ENCODE results near the gene RFC5.

RFC5 gene

DNA sequence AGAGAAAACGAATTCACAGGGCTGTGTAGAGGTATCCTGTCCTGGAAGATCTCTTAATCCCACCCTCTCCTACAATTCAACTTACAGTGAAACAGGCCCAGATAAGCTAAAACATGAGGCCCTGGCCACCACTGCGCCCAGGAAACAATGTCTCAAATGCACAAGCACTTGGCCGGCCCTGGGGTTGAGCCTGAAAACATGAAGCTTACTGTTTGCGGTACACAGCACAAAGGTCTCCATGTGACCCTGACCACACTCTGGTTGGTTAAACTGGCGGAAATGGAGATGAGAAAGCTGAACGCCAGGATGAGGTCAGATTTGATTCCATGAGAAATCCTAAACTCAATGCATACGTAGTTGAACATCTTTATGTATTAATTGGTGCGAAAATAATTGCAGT, 28.1 kb downstream of the RFC5 start:
- ChIA-PET CTCF (interaction anchor here (1.0 to 5.1 kb wide), 4 partner anchors 9 to 20 kb away, joined by 3 to 42 read pairs (median 3); no protein-coding TSS in a partner anchor), POLR2A (no interaction called here)
- TF ChIP-seq, protein P1, sequence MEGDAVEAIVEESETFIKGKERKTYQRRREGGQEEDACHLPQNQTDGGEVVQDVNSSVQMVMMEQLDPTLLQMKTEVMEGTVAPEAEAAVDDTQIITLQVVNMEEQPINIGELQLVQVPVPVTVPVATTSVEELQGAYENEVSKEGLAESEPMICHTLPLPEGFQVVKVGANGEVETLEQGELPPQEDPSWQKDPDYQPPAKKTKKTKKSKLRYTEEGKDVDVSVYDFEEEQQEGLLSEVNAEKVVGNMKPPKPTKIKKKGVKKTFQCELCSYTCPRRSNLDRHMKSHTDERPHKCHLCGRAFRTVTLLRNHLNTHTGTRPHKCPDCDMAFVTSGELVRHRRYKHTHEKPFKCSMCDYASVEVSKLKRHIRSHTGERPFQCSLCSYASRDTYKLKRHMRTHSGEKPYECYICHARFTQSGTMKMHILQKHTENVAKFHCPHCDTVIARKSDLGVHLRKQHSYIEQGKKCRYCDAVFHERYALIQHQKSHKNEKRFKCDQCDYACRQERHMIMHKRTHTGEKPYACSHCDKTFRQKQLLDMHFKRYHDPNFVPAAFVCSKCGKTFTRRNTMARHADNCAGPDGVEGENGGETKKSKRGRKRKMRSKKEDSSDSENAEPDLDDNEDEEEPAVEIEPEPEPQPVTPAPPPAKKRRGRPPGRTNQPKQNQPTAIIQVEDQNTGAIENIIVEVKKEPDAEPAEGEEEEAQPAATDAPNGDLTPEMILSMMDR (IDR thresholded peaks at IDR 0.05; ENCODE audit: control extremely low read depth, extremely low read depth, low read depth, missing control alignments), result no peak
- no peak for DNase-seq (ENCODE audit: extremely low spot score)

DNA sequence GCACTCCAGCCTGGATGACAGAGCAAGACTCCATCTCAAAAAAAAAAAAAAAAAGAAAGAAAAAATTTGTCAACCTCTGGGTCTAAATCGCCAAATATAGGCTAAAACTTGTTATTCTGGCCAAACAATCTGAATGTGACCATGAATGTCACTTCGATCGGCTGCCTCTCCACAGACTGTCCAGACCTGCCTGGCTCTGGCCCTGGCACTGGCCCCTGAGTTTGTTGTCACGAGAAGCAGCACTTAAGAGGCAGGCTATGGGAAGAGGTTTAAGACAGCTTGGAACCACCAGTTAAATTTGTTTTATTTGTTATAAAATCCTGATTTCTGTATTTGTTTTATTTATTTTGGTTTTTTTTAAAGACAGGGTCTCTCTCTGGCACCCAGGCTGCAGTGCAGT, 29.9 kb downstream of the RFC5 start:
- ChIA-PET CTCF (interaction anchor here (0.7 to 5.1 kb wide), 3 partner anchors 9 to 197 kb away, joined by 3 to 42 read pairs (median 3); no protein-coding TSS in a partner anchor), POLR2A (interaction anchor here (0.7 kb wide), 1 partner anchor 253 kb away, joined by 3 read pairs; no protein-coding TSS in a partner anchor)
- no peak for DNase-seq (ENCODE audit: extremely low spot score)
- TF ChIP-seq, protein P1 (IDR thresholded peaks at IDR 0.05; ENCODE audit: control extremely low read depth, extremely low read depth, low read depth, missing control alignments), result no peak

DNA sequence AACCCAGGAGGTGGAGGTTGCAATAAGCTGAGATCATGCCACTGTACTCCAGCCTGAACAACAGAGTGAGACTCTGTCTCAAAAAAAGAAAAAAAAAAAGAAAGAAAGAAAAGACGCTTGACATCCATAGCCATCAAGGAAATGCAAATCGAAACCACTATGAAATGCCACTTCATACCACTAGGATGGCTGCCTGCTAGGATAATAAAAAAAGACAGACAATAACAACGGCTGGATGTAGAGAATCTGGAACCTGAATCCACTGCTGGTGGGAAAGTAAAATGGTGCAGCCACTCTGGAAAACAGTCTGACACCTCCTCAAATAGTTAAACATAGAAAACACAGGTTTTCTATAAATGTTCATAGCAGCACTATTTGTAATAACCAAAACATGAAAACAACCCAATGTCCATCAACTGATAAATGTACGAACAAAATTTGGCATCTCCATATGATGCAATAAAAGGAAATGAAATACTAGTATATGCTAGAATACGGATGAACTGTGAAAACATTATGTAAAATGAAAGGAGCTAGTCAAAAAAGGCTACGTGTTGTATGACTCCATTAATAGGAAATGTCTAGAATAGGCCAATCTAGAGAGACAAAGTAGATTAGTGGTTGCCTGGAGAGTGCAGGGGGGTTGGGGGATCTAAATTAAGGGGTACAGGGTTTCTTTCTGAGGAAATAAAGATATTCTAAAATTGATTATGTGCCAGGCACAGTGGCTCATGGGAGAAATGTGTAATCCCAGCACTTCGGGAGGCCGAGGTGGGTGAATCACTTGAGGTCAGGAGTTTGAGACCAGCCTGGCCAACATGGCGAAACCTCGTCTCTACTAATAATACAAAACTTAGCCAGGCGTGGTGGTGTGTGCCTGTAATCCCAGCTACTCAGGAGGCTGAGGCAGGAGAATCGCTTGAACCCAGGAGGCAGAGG, 34.7 kb downstream of the RFC5 start:
- ChIA-PET CTCF (interaction anchor here (0.9 to 1.6 kb wide), 5 partner anchors 9 to 176 kb away, joined by 3 to 4 read pairs (median 3); no protein-coding TSS in a partner anchor), POLR2A (no interaction called here)
- TF ChIP-seq, protein P1 (IDR thresholded peaks at IDR 0.05; ENCODE audit: control extremely low read depth, extremely low read depth, low read depth, missing control alignments), result no peak
- DNase-seq (ENCODE audit: extremely low spot score), result no peak

DNA sequence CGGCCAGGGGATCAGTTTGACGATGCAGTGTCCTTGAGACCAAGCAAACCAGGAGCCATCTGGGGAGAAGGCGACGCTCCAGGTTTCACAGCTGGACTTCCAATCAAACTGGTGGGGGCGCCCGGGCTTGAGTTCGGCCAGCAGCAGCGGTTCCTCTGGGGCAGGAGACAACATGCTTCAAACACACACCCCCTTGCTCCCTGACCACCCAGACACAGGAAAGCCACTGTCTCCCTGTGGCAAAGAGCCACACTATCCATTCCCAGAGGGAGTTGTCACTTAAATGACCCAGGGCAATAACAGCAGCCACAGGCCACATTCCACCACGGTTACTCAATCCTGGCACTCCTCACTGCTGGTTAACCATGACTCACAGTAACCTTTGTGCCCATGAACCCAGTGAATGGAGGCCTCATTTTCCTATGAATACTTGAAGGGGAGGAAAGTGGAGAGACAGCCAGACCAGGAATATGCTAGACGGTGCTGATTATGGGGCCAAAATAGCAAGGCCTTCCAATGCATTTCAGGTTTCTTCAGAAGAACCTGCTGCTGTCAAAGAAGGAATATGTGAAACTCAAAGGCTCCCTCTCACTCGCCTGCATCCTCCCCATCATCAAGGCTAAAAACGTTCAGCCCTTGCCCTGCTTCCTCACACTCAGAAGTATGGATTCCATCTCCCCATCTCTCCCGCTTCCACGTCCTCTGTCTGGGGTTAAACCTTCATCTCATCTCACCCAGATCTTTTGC, 36.0 kb downstream of the RFC5 start:
- CTCF ChIA-PET, result interaction anchor here (1.0 to 5.9 kb wide), 4 partner anchors 12 to 177 kb away, joined by 3 to 73 read pairs (median 6); no protein-coding TSS in a partner anchor
- POLR2A ChIA-PET, result no interaction called here

DNA sequence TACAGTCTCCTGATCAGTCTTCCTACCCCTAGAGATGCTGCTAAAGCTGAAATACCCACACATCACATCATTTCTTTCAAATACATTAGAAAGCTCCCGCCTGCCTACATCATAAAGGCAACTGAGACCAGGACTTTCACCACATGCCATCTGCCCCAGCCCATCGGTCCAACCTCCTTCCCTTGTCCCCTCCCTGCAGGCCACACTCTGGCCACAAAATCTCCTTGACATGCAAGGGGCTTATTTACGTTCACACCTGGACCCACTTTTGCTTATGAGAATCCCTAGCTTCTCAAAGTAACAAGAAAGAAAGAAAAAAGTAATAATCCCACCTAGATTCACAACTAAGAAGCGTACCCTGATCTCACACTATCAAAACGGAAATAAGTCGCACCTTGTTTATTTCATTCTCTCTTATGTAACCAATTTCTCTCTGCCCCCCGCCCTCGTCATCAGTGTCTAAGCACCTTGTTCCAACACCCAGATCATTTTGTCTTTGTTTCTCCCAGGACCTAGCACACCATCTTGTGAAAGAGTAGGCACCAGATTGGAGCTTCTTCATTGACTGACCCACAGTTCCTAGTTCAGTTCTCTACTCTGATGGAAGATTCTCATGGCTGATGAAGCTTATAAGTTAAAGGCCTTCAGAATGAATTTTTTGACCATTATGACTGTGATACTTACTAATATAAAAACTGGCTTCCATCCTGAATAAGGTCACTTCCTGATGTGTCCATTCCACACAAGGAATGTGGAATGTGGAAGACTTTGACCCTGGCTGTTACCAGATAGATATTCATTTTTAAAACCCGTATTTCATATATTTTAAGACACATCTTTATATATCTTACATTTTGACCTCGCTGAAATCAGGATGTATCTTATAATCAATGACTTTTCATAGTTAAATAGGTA, 36.8 kb downstream of the RFC5 start:
- DNase-seq (ENCODE audit: extremely low spot score), result no peak
- ChIA-PET CTCF (interaction anchor here (1.5 to 5.9 kb wide), 3 partner anchors 9 to 178 kb away, joined by 7 to 73 read pairs (median 42); no protein-coding TSS in a partner anchor), POLR2A (no interaction called here)
- TF ChIP-seq, protein P1 (IDR thresholded peaks at IDR 0.05; ENCODE audit: control extremely low read depth, extremely low read depth, low read depth, missing control alignments), result no peak

More for the DNA sequence above, 36.0 kb downstream of the RFC5 start:
- TF ChIP-seq, protein P1 (IDR thresholded peaks at IDR 0.05; ENCODE audit: control extremely low read depth, extremely low read depth, low read depth, missing control alignments), result no peak
- DNase-seq (ENCODE audit: extremely low spot score), result no peak
